SW480 (cell line): ENCODE measurements around the gene PPP4R1.
A peak's percentile ranks its signal among the peaks of the same experiment; 100 is the strongest.

Experiments used
- DNase-seq: peaks from one replicate; pipeline ENCODE4 v3.0.0-alpha.2; 2016; ENCODE audit warnings: low spot score

Gene PPP4R1

GRCh38 chr18:9547782-9548181 lies 66.6 kb downstream of the PPP4R1 start:
- no peak for DNase-seq

GRCh38 chr18:9546468-9546867 lies 67.9 kb downstream of the PPP4R1 start:
- DNase-seq, result no peak

DNA sequence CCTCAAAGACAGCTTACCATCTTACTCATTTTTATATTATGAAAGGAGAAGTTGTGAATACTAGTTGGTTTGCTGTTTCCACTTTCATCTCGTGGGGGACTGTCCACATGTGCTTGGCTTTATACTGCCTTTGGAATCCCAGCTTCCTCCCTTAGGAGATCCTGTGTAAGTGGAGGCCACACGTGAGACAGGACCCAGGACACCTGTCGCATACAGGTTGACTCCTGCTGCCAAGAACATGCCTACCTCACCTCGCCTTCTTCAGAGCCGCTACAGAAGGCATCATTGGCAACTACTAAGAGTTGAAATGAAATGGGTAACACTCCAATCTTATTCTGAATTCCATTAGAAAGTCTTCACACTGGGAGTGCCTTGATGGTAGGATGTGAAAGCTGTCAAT lies 69.3 kb downstream of the PPP4R1 start:
- DNase-seq, result no peak

DNA sequence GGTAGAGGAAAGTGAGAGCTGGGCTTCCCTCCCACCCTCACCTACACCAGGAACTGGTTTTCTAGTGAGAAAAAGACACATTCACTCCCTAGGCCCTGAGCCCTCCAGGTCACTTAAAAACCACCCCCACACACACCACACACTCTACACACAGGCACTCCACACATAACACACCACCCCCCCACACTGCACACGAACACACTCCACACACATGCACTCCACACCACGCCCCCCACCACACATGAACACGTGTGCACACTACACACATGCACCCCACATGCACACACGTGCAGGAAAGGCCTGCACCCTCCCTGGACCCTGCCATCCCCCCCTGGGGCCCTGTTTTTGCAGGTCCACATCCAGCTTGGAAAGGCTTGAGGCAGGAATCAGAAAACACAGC lies 71.4 kb downstream of the PPP4R1 start:
- no peak for DNase-seq

GRCh38 chr18:9539938-9540337 lies 74.4 kb downstream of the PPP4R1 start:
- DNase-seq, result no peak

GRCh38 chr18:9539283-9539682 lies 75.1 kb downstream of the PPP4R1 start:
- no peak for DNase-seq

DNA sequence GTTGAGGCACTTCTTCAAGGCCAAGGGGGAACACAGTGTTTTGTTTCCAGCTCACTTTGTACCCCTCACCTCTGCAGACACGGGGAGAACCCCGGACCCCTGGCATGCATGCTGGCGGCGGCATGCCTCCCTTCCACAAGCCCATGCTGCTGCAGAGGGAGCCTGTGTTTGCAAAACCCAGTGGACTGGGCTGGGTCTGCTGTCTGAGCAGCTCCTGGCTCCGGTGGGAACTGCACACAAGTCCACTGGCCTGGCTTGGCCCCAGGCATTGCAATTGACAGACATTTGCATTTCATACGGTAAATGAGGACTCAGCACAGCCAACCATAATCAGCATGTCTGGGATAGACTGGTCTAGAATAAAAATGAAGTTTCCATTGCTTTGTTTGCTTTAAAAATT lies 76.7 kb downstream of the PPP4R1 start:
- no peak for DNase-seq

GRCh38 chr18:9536354-9537152 lies 77.8 kb downstream of the PPP4R1 start:
- no peak for DNase-seq

DNA sequence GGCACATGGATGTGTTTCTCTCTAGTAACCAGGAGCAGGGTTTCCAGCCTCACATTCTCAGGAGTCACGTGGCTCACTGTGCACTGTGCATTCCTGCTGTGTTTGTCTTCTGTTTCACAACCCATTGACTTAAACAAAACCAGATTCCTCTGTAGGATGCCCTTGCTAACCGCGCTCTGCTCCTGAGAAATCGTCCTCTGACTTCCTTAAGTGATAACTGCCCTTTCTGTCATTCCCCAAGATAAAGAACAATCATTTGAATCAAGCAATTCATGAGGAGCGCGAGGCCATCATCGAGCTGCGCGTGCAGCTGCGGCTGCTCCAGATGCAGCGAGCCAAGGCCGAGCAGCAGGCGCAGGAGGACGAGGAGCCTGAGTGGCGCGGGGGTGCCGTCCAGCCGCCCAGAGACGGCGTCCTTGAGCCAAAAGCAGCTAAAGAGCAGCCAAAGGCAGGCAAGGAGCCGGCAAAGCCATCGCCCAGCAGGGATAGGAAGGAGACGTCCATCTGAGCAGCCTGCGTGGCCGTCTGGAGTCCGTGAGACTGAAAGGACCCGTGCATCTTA lies 78.8 kb downstream of the PPP4R1 start:
- DNase-seq, result no peak

DNA sequence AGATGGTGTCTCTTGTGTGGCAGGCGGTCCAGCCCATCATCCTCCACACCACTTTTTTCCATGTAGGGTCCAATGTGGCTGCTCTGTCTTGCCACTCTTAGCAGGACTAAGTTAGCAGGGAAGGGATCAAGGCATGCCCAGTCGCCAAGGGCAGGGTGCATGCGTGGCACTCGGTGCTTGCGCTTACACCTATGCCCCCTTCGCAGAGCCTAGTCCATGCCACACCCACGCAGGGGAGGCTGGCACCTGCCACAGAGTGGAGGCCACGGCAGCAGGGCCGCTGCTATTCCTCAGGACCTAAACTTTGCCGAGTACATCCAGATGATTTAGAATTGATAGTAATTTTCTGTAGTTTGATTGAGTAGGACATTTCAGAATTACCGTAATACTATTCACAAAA lies 79.5 kb downstream of the PPP4R1 start:
- DNase-seq, result no peak

DNA sequence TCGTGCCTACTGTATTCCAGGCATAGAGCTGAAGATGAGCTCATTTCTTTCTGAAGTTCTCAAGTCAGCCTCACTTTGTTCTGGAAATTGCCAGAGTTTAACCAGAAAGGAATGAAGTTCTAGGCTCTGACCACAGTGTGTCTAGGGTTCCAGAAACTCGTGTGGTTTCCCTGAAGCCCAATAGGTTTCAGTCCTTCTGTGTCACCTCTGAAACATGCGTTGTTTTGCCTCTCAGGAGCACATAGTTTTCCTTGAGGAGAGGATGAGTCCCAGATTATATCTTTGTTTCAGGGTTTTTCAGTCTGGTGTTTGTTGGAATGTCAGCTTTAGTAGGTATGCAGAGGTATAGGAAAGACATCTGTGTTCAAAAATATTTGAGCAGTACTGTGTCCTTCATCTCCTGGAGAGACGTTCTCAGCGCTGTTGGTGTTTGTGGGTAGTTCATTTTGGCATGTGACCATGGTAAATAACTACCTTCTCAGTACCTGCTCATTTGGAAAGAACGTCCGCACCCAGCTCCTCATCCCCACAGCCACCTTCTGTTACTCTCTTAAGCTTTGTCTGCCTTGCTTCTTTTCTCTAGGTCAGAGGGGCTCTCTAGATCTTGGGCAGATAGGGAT lies 82.5 kb downstream of the PPP4R1 start:
- no peak for DNase-seq

DNA sequence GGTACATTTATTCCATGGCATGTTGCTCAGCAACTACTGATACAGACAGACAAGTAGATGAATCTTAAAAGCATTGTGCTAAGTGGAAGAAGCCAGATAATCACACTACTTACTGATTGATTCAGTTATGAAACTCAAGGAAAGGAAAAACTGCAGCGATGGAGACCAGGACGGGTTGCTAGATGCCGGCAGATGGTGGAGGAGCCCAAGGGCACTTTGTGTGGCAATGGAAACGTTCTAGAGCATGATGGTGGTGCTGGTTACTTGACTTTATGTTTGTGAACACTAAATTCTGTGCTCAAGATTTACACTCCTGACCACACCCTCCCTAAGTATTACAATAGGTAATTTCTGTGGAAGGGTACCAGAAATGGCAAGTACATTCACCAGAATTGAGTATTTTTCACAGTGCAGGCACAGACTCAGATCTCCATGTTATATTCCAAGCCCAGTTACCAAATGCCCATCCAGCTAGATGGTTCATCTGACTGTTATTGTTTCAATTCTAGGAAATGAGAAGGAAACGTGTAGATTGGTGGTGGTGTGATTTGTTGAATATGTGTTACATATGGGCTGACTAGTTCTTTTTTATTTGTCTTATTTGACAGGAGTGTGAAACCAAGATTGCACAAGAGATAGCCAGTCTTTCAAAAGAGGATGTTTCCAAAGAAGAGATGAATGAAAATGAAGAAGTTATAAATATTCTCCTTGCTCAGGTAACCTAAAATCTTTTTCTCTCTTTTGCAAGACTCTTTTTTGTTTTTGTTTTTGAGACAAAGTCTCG lies 83.9 kb downstream of the PPP4R1 start:
- no peak for DNase-seq

DNA sequence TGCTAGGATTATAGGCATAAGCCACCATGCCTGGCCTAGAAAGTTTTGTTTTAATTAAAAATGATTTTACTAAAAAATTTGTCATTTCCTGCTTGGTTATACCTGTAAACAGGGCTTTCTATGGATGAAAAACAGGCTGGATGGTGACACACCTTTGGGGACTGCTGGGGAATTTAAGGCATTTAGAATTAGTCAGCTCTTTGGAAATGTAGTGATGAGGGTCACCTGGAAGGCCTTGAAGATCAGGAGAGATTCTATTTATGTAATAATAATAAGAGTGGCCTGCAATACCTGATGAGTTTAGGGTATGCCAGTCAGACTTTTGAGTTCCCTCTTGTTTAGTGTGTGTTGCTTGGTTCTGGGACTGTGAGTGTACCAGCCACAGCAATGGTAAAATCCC lies 87.9 kb downstream of the PPP4R1 start:
- no peak for DNase-seq

GRCh38 chr18:9522952-9523351 lies 91.4 kb downstream of the PPP4R1 start:
- no peak for DNase-seq

DNA sequence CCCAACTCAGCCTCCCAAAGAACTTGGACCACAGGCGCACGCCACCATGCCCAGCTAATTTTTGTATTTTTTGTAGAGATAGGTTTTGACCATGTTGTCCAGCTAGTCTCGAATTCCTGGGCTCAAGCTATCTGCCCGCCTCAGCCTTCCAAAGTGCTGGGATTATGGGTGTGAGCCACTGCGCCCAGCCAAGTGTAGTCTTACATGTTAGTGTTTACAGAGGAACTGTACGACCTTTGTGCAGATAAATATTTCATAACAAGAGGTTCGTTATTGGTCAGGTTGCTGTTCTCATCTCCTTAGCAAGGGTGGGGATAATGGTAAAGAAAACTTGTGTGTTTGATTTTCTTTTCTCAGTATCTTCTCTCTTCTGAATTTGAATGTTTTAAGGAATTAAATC lies 92.6 kb downstream of the PPP4R1 start:
- DNase-seq, result no peak

- no peak for DNase-seq
These were observed 93.7 kb downstream of the PPP4R1 start for GRCh38 chr18:9520666-9521065.

- no peak for DNase-seq
These were observed 95.0 kb downstream of the PPP4R1 start for GRCh38 chr18:9519399-9519798.

DNA sequence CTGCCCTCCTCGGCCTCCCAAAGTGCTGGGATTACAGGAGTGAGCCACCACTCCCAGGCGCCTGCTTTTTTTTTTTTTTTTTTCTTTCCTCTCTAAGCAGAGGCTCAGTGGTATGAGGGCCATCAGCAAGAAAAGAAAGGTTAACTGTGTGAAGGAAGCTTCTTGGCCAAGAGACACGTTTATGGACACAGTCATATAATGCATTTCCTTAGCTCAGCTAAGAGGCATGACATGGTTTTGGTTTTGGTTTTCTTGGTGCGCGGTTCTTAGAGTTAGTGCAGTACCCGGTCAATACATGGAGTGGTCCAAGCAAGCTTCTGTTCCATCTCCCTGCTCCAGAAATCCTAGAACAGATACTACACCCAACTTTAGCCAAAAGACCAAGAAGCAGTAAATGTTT lies 96.5 kb downstream of the PPP4R1 start:
- no peak for DNase-seq

GRCh38 chr18:9516437-9517064 lies 97.8 kb downstream of the PPP4R1 start:
- peak; percentile 50 for DNase-seq

GRCh38 chr18:9513971-9514512 lies 100.3 kb downstream of the PPP4R1 start:
- DNase-seq, result no peak

DNA sequence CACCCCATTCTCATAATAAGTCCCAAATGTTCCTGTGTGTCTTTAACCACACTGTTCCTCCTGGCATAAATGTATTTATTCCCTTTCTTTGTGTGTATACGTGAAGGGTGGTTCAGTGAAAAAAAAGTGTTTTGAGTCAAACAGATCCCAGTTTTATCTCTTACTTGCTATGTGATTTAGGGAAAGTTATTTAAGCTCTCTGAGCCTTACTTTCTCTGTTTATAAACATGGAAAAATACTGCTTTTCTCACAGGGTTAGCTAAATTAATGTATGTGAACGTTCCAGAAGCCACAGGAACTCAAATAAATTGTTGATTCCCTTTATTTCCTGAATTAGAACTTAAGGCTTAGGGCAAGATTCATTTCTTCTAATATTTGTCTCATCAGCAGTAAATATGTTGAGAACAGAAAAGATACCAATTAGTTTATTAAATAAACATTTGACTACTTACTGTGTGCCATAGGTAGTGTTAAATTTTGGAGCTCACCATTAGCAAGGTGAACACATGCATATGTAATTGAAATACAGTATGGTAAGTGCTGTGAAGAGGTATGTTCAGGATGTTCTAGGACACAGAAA lies 105.8 kb downstream of the PPP4R1 start:
- DNase-seq, result no peak
